ENCODE results near the gene PIGZ. TPM values are rescaled to one million over a fixed set of nuclear protein-coding genes. Genes with fewer than 3 reads are reported as not detected.

PIGZ gene
- total and polyA plus RNA-seq, 2 donors: 5.8 to 10.8 TPM

GRCh38 chr3:196916221-196916620 lies 52.4 kb downstream of the PIGZ start:
- Histone ChIP-seq H3K27ac (ENCODE audit: low read depth) (no peak overlapping the region), H3K36me3 (ENCODE audit: insufficient read depth) (peaks cover 6% of the 10 kb centered on the region), H3K4me3 (ENCODE audit: low read depth, low read length) (no peak overlapping the region), H3K4me1 (ENCODE audit: insufficient read depth) (no peaks in the 10 kb centered on the region)
- 100% methylated on average over 1 of the region's 1 CpG for WGBS
- no peak for DNase-seq (ENCODE audit: extremely low spot score)

- Histone ChIP-seq H3K27ac (ENCODE audit: low read depth) (no peak overlapping the region), H3K4me3 (ENCODE audit: low read depth, low read length) (no peak overlapping the region), H3K4me1 (ENCODE audit: insufficient read depth) (no peaks in the 10 kb centered on the region), H3K36me3 (ENCODE audit: insufficient read depth) (peaks cover 6% of the 10 kb centered on the region)
- 98% methylated on average over 3 of the region's 3 CpGs for WGBS
- no peak for DNase-seq (ENCODE audit: extremely low spot score)
These were observed 53.3 kb downstream of the PIGZ start for GRCh38 chr3:196915375-196915774.

GRCh38 chr3:196914866-196915265 lies 53.8 kb downstream of the PIGZ start:
- no peak overlapping the region for H3K27ac ChIP-seq (ENCODE audit: low read depth)
- 95% methylated on average over 4 of the region's 4 CpGs for WGBS
- peaks cover 6% of the 10 kb centered on the region for H3K36me3 ChIP-seq (ENCODE audit: insufficient read depth)
- DNase-seq (ENCODE audit: extremely low spot score): no peak
- no peaks in the 10 kb centered on the region for H3K4me1 ChIP-seq (ENCODE audit: insufficient read depth)
- no peak overlapping the region for H3K4me3 ChIP-seq (ENCODE audit: low read depth, low read length)

- peaks cover 5% of the 10 kb centered on the region for H3K36me3 ChIP-seq (ENCODE audit: insufficient read depth)
- 94% methylated on average over 2 of the region's 2 CpGs for WGBS
- H3K4me1 ChIP-seq (ENCODE audit: insufficient read depth): no peaks in the 10 kb centered on the region
- no peak overlapping the region for H3K27ac ChIP-seq (ENCODE audit: low read depth)
- no peak for DNase-seq (ENCODE audit: extremely low spot score)
- no peak overlapping the region for H3K4me3 ChIP-seq (ENCODE audit: low read depth, low read length)
These were observed 64.9 kb downstream of the PIGZ start for GRCh38 chr3:196903740-196904139.

GRCh38 chr3:196902296-196902695 lies 66.3 kb downstream of the PIGZ start:
- H3K36me3 ChIP-seq (ENCODE audit: insufficient read depth): peaks cover 5% of the 10 kb centered on the region
- WGBS: 52% methylated on average over 1 of the region's 1 CpG

GRCh38 chr3:196901768-196902167 lies 66.9 kb downstream of the PIGZ start:
- Histone ChIP-seq H3K36me3 (ENCODE audit: insufficient read depth) (peaks cover 5% of the 10 kb centered on the region), H3K27ac (ENCODE audit: low read depth) (no peak overlapping the region)
- 94% methylated on average over 1 of the region's 1 CpG for WGBS

More at GRCh38 chr3:196902296-196902695, 66.3 kb downstream of the PIGZ start:
- Histone ChIP-seq H3K4me1 (ENCODE audit: insufficient read depth) (no peaks in the 10 kb centered on the region), H3K27ac (ENCODE audit: low read depth) (no peak overlapping the region), H3K4me3 (ENCODE audit: low read depth, low read length) (no peak overlapping the region)
- no peak for DNase-seq (ENCODE audit: extremely low spot score)

More at GRCh38 chr3:196901768-196902167, 66.9 kb downstream of the PIGZ start:
- no peak for DNase-seq (ENCODE audit: extremely low spot score)
- Histone ChIP-seq H3K4me3 (ENCODE audit: low read depth, low read length) (no peak overlapping the region), H3K4me1 (ENCODE audit: insufficient read depth) (no peaks in the 10 kb centered on the region)

Other genes starting within 250 kb of the PIGZ start
- gene PAK2, start 229.0 kb downstream of the PIGZ start, total RNA-seq: 43.1 TPM
- 27.1 TPM for gene PAK2, start 229.0 kb downstream of the PIGZ start, polyA plus RNA-seq
- 62.4 TPM for gene SENP5, start 100.9 kb downstream of the PIGZ start, total RNA-seq
- 11.9 TPM for gene SENP5, start 100.9 kb downstream of the PIGZ start, polyA plus RNA-seq
- 38.8 TPM for gene NCBP2, start 26.3 kb downstream of the PIGZ start, total RNA-seq
- 65.7 TPM for gene NCBP2, start 26.3 kb downstream of the PIGZ start, polyA plus RNA-seq
- 8.4 TPM for gene MELTF, start 61.0 kb upstream of the PIGZ start, total RNA-seq
- gene MELTF, start 61.0 kb upstream of the PIGZ start, polyA plus RNA-seq: 4.9 TPM